ENCODE results near the gene PTCD1.
"Not testable (repeated sequence)": the region's sequence is repeated elsewhere in the genome, so short reads cannot be mapped to it uniquely, and the experiment has no call there.

The PTCD1 gene

GRCh38 chr7:99407872-99408378 is 30.7 kb downstream of the PTCD1 start:
- no peak for DNase-seq (ENCODE audit: low read depth)

DNA sequence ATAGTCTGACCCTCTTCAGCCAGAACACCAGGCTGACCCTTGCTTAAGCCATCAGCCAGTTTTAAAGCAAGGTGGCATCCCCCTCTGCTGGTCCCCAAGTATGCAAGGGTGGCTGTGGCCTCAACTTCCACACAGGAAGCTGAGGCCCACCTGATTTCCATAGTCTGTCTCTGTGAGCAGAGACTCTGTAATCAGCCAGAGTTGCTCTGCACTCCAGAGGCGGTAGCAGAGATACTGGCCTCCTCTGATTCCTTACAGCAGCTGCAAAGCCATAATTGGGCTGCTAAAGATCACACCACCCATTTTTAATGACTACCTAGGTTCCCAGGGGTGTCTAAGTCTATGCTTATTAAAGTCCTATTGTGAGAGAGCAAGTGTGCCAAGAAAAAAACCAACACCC is 32.0 kb downstream of the PTCD1 start:
- no peak for DNase-seq (ENCODE audit: low read depth)

DNA sequence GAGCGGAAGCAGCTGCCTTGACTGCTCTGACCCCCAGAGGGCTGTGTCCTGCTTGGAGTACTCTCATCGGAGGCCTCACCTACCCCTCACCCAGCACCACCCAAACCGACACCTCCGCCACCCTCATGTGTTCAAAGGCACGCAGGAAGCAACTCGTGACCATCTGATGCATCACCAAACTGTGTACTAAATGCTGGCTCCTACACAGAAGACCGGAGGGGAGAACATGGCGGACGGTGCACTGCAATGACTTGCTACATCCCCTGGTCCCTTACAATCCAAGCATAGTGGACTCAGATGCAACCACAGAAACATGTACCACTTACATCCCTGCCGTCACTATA is 33.6 kb downstream of the PTCD1 start:
- DNase-seq (ENCODE audit: low read depth) = no peak

DNA sequence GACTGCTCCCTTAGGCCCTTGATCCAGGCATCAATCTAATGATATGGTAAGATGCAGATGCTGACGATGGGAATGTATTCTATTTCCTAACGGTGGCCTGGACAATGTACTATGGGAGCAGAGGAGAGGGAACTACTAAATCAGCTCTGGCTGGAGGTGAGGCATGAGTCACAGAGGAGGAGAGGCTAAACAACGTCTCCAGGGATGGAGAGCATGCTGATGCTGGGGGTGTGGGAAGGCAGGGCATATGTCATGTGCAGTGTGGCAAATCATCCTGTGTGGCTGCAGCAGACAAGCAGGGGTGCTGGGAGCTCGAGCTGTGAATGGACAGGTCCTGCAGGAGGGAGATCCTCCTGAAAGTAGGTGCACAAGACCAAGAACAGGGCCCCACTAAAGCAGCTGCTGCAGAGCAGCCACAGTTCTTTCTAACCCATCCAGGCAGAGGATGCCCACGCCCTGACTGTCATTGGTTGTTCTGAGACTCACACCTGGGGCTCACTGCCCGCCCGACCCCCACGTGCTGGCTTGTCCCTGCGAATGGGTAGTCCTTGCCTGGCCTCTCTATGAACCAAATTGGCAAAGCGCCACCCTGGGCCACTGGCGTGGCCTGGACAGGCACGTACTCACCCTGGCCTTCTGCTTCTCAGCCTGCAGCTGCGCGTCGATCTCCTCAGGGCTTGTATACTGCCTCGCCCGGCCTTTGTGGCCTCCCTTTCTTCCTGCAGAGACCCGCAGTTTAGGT is 34.2 kb downstream of the PTCD1 start:
- no peak for DNase-seq (ENCODE audit: low read depth)

GRCh38 chr7:99403764-99404163 is 34.8 kb downstream of the PTCD1 start:
- DNase-seq (ENCODE audit: low read depth) = no peak

- no peak for DNase-seq (ENCODE audit: low read depth)
Observed at GRCh38 chr7:99402854-99403253, 35.7 kb downstream of the PTCD1 start.

DNA sequence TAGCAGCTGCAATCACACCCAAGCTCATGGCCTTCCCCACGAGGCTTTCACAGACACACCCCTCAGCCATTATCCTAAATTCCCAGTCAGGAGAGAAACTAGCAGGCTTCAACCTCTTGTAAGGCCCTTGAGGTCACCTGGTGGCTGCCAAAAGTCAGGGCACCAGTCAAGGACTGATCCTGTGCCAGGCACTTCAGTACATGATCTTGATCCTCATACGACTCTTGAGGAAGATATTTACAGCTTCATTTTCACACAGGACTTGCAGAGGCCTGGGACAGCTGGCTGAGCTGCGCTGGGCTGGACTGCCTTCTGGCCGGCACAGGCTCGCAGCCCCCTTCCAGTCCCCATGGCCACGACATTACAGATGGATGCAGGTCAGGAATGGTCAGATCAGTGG is 39.0 kb downstream of the PTCD1 start:
- DNase-seq (ENCODE audit: low read depth) = no peak

GRCh38 chr7:99398891-99399445 is 39.6 kb downstream of the PTCD1 start:
- no peak for DNase-seq (ENCODE audit: low read depth)

DNA sequence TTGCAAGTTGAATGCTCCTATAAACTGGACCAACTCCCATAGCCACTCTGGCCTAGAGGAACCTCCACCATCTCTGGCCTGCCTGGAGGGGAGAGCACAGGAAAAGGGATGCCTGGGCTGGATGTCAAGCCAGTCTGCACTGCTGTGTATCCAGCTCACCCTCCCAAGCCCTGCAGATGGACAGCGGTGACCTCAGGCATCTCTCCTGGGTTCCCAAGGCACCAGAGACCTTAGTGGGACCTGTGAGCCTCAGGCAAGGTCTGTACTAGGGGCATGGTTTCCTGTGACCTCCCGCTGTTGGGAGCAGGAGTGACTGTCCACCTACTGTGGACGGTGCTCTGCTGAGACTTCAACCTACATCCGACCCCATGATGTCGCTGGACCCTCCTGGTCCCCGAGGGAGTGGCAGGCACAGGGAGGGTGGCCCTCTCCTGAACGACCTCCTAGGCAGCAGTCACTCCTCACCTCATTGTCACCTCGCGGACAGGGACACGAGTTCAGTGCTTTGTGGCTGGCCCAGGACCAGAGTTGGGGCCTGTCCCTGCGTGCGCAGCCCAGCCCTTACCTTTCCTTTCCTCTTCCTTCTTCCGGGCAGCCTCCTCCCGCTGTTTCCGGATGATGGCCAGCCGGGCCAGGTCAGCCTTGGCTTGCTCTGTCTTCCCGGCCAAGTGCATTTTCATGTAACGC is 41.2 kb downstream of the PTCD1 start:
- DNase-seq (ENCODE audit: low read depth) = no peak

GRCh38 chr7:99396418-99397296 is 41.9 kb downstream of the PTCD1 start:
- DNase-seq (ENCODE audit: low read depth) = no peak

- DNase-seq (ENCODE audit: low read depth) = no peak
Observed at GRCh38 chr7:99395616-99396327, 42.8 kb downstream of the PTCD1 start.

DNA sequence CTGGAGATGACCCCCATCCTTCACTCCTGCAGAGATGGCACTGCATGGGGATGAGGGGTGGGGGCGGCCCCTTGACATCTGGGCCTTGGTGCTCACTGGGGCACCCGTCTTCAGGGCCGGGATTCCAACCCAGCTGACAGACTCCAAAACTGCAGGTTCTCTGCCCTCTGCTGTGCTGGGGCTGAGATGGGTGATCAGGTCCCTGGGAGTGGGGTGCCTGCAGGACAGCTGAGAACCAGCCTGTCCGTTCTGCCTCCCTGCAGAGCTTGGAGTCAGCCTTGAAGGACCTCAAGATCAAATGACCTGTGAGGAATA is 44.5 kb downstream of the PTCD1 start:
- DNase-seq (ENCODE audit: low read depth) = no peak

DNA sequence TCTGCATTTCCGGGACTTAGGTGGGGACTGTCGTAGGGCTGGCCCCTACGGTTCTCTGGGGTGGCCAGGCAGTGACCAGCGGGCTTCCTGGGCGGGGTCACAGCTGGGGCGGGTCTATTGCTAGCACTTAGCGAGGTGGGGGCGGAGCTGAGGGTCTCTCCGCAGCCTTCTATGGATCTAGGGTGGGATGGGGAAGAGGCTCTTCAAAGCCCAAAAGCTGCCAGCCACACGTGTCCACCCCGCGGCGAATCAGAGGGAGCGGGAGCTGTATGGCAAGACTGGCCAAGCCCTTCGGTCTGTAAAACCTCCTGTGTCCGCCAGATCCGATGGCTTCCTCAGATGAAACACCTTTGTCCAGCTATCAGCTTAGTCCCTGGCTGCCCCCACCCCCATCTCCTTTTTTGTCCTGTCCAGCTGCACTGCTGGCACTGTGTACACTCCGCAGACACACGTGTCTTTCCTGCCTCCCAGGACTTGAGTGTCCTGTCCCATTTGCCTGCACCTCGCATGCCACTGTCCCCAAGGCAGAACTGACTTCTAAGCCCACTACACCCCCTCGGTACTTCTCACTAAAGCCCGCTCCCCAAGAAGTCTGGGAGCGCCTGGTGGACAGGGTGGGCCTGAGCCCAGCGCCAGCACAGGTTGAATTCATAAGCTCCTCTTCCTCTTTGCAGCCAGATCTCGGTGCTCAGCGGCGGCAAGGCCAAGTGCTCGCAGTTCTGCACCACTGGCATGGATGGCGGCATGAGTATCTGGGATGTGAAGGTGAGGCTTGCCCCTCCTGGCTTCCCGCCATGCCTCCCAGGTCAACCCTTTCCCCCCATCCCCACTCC is 45.0 kb downstream of the PTCD1 start:
- no peak for DNase-seq (ENCODE audit: low read depth)

GRCh38 chr7:99392659-99393354 is 45.8 kb downstream of the PTCD1 start:
- peak; percentile 73 for DNase-seq (ENCODE audit: low read depth)

DNA sequence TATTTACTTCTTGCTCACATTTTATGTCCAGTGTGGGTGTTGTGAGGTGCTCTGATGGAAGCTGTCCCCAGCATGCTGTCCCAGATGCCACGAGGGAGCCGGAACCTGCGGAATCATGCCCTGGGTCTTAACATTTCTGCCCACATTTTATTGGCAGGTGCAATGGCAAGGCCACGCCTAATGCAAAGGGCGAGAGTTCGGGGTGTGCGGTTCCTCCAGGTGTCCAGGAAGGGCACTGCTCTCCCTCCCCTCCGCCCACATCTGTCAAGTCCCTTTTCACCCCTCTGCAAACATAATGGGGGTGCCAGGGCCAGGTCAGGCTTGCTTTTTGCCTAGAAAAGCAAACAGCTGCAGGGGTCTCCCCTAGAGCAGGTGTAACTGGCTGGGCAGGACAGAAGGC is 46.6 kb downstream of the PTCD1 start:
- DNase-seq (ENCODE audit: low read depth) = no peak

- no peak for DNase-seq (ENCODE audit: low read depth)
Observed at GRCh38 chr7:99390941-99391602, 47.5 kb downstream of the PTCD1 start.

DNA sequence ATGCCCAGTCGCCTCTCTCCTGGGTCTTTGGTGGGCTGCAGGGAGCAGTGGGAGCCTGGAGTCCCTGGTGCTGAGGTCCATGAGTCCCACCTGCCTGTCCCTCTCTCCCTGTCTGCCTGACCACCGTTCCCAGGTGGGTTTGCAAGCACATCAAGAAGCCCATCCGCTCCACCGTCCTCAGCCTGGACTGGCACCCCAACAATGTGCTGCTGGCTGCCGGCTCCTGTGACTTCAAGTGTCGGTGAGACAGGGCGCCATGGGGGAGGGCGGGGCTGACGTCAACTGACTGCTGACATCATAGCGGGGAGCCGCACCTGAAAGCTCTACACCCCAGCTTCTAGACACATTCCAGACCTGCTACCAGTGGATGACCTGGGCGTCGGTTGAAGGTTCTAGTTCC is 48.8 kb downstream of the PTCD1 start:
- DNase-seq (ENCODE audit: low read depth) = no peak

- DNase-seq (ENCODE audit: low read depth) = no peak
Observed at GRCh38 chr7:99387912-99388311, 50.7 kb downstream of the PTCD1 start.

- DNase-seq (ENCODE audit: low read depth) = not testable (repeated sequence)
Observed at GRCh38 chr7:99387239-99387635, 51.4 kb downstream of the PTCD1 start.
